IMR-90 (cell line): Measurements from ENCODE around the gene LUZP1.

Experiments used
- CEBPB ChIP-seq: IDR thresholded peaks from 2 replicates; pipeline ENCODE4 v1.6.1; 2012; ENCODE audit warnings: low read depth, low read length, improper control_type of control experiment
- CHD1 ChIP-seq: IDR thresholded peaks from 2 replicates; pipeline ENCODE4 v1.6.1; 2012; ENCODE audit warnings: low read depth, low read length, improper control_type of control experiment
- CTCF ChIP-seq: conservative IDR thresholded peaks from 2 replicates; pipeline ENCODE4 v1.5.1; 2012; ENCODE audit warnings: mild to moderate bottlenecking, low read depth, low read length, improper control_type of control experiment
- POLR2A ChIP-seq: IDR thresholded peaks from 2 replicates; pipeline ENCODE4 v1.6.1; 2012; ENCODE audit warnings: mild to moderate bottlenecking, low read depth, low read length
- RAD21 ChIP-seq: IDR thresholded peaks from 2 replicates; pipeline ENCODE4 v1.6.1; 2012; ENCODE audit warnings: low read length, improper control_type of control experiment
- RFX5 ChIP-seq: IDR thresholded peaks from 2 replicates; pipeline ENCODE4 v1.8.0; 2012; ENCODE audit warnings: low read depth, mild to moderate bottlenecking, low read length, moderate library complexity
- USF2 ChIP-seq: fragments of 150-350 bp; IDR thresholded peaks from 2 replicates; pipeline ENCODE4 v1.6.1; 2017; ENCODE audit warnings: mild to moderate bottlenecking, antibody characterized with exemption, low read length, low read depth

GRCh38 chr1:23177438-23178380, 9.1 kb upstream of the LUZP1 start:
- TF ChIP-seq CTCF (peak; percentile 27), CEBPB (no peak), RAD21 (peak; percentile 28; the same call in 1 of the 2 replicates), USF2 (no peak), CHD1 (no peak), POLR2A (peak; percentile 44), RFX5 (no peak)
